ENCODE measurements around the gene RNF213.

RNF213 gene

DNA sequence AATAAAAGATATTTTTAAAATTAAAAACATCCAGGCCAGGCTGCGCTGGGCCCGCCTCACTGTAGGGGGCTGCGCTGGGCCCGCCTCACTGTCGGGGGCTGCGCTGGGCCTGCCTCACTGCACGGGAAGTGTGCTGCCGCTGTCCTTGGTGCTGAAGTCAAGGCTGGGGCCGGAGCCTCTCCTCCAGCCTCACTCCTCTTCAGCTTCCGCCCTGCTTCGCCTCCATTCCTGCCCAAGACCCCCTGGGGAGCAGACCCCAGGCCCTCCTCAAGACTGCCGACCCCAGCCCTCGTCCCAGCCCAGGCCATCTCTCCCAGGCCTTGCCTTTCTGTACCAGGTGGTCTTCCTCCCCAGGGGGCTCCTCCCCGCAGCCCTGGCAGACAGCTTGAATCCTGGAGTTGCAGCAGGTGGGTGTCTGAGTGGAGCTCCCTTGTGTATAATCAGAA lies 180.5 kb downstream of the RNF213 start:
- H3K4me1 ChIP-seq (ENCODE audit: low read length): no peaks in the 10 kb centered on the region
- H3K27me3 ChIP-seq (ENCODE audit: low read depth, low read length): no peaks in the 10 kb centered on the region
- no peak overlapping the region for H3K4me3 ChIP-seq (ENCODE audit: low read length)
- no peak overlapping the region for H3K27ac ChIP-seq (ENCODE audit: low read length)
- H3K9ac ChIP-seq (ENCODE audit: low read length): no peak overlapping the region
- no peak overlapping the region for H3K4me2 ChIP-seq (ENCODE audit: low read length)
- no peak for TF ChIP-seq EZH2phosphoT487 (IDR thresholded peaks at IDR 0.05; ENCODE audit: low read depth)
- TF ChIP-seq, protein P1, sequence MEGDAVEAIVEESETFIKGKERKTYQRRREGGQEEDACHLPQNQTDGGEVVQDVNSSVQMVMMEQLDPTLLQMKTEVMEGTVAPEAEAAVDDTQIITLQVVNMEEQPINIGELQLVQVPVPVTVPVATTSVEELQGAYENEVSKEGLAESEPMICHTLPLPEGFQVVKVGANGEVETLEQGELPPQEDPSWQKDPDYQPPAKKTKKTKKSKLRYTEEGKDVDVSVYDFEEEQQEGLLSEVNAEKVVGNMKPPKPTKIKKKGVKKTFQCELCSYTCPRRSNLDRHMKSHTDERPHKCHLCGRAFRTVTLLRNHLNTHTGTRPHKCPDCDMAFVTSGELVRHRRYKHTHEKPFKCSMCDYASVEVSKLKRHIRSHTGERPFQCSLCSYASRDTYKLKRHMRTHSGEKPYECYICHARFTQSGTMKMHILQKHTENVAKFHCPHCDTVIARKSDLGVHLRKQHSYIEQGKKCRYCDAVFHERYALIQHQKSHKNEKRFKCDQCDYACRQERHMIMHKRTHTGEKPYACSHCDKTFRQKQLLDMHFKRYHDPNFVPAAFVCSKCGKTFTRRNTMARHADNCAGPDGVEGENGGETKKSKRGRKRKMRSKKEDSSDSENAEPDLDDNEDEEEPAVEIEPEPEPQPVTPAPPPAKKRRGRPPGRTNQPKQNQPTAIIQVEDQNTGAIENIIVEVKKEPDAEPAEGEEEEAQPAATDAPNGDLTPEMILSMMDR (IDR thresholded peaks at IDR 0.05; ENCODE audit: low read depth, low read length): no peak
- peaks cover 7% of the 10 kb centered on the region; the same call in 1 of the 2 replicates for H4K20me1 ChIP-seq (ENCODE audit: insufficient read depth, low read length)
- H3K79me2 ChIP-seq (ENCODE audit: low read length): no peaks in the 10 kb centered on the region
- H3K9me3 ChIP-seq (ENCODE audit: insufficient read depth, low read length): no peaks in the 10 kb centered on the region
- H2AFZ ChIP-seq (ENCODE audit: low read depth, low read length): no peak overlapping the region
- H3K36me3 ChIP-seq (replicated peaks; ENCODE audit: low read depth, low read length): no peaks in the 10 kb centered on the region

DNA sequence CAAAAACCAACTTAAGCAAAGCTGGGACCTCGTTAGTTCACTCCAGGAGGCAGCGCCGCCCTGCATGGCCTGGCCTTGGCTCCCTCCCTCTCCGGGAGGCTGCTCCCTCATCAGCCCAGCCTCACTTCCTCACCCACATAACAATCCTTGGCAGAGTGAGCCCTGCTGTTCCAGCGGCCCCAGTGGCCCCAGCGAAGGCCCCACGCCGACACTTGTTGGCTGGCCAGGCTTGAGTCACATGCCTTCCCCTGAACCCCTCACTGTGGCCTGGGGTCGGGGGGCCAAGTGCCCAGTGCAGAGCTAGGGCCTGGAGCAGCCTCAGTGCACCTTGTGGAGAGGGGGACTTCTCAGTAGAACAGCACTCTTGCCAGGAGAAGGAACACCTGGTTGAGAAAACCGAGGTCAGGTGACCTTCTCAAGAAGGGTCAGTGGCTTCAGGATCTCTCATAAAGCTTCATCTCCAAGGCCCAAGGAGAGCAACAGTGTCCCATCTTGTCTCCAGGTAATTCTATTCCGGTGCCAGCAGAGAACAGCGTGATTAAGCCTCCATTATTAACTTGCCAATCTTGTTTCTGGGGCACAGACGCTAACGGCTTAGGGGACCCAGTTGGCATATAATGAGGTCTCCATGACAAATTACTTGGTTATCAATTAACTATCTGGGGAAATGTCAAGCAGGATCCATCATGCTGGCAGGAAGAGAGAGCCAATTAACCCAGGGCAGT lies 181.1 kb downstream of the RNF213 start:
- no peak overlapping the region for H3K27ac ChIP-seq (ENCODE audit: low read length)
- H3K4me1 ChIP-seq (ENCODE audit: low read length): no peaks in the 10 kb centered on the region
- no peaks in the 10 kb centered on the region for H3K36me3 ChIP-seq (replicated peaks; ENCODE audit: low read depth, low read length)
- TF ChIP-seq, protein P1 (IDR thresholded peaks at IDR 0.05; ENCODE audit: low read depth, low read length): no peak
- no peak for TF ChIP-seq EZH2phosphoT487 (IDR thresholded peaks at IDR 0.05; ENCODE audit: low read depth)
- H3K27me3 ChIP-seq (ENCODE audit: low read depth, low read length): no peaks in the 10 kb centered on the region
- no peak overlapping the region for H3K4me2 ChIP-seq (ENCODE audit: low read length)
- H3K79me2 ChIP-seq (ENCODE audit: low read length): no peaks in the 10 kb centered on the region
- no peak overlapping the region for H3K9ac ChIP-seq (ENCODE audit: low read length)
- no peak overlapping the region for H2AFZ ChIP-seq (ENCODE audit: low read depth, low read length)
- peaks cover 7% of the 10 kb centered on the region; the same call in 1 of the 2 replicates for H4K20me1 ChIP-seq (ENCODE audit: insufficient read depth, low read length)
- H3K9me3 ChIP-seq (ENCODE audit: insufficient read depth, low read length): no peaks in the 10 kb centered on the region
- no peak overlapping the region for H3K4me3 ChIP-seq (ENCODE audit: low read length)

DNA sequence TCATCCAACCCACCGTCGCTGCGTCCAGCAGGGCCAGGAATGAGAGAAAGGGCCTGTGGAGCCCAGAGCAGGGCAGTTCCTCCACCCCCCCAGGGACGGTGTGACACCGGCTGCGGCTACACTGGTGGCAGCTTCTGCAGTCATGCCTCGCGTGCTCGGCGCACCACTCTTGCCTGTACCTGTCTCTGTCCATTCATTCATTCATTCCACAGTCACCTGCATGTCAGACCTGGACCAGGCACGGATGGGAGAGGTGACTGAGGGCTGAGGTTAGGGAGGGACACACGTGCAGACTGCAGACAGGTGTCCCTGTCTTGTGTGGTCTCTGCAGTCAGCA lies 181.6 kb downstream of the RNF213 start:
- Histone ChIP-seq H3K27ac (ENCODE audit: low read length) (no peak overlapping the region), H3K27me3 (ENCODE audit: low read depth, low read length) (no peaks in the 10 kb centered on the region), H2AFZ (ENCODE audit: low read depth, low read length) (no peak overlapping the region), H3K4me2 (ENCODE audit: low read length) (no peak overlapping the region), H3K9ac (ENCODE audit: low read length) (no peak overlapping the region), H3K36me3 (replicated peaks; ENCODE audit: low read depth, low read length) (no peaks in the 10 kb centered on the region), H3K4me3 (ENCODE audit: low read length) (no peak overlapping the region), H3K9me3 (ENCODE audit: insufficient read depth, low read length) (no peaks in the 10 kb centered on the region), H4K20me1 (ENCODE audit: insufficient read depth, low read length) (peaks cover 7% of the 10 kb centered on the region; the same call in 1 of the 2 replicates), H3K4me1 (ENCODE audit: low read length) (no peaks in the 10 kb centered on the region), H3K79me2 (ENCODE audit: low read length) (no peaks in the 10 kb centered on the region)
- TF ChIP-seq EZH2phosphoT487 (IDR thresholded peaks at IDR 0.05; ENCODE audit: low read depth): no peak
- TF ChIP-seq, protein P1 (IDR thresholded peaks at IDR 0.05; ENCODE audit: low read depth, low read length): no peak

DNA sequence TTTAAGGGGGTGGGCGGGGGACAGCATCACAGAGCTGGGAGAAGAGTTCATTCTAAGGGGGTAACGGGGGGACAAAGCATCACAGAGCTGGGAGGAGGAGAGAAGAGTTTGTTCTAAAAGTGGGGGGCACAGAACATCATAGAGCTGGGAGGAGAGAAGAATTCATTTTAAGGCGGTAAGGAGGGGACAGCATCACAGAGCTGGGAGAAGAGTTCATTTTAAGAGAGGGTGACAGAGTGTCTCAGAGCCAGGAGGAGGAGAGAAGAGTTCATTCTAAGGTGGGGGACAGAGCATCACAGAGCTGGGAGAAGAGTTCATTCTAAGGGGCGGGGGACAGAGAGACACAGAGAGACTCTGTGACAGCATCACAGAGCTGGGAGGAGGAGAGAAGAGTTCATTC lies 182.1 kb downstream of the RNF213 start:
- no peak overlapping the region for H3K4me3 ChIP-seq (ENCODE audit: low read length)
- no peak for TF ChIP-seq EZH2phosphoT487 (IDR thresholded peaks at IDR 0.05; ENCODE audit: low read depth)
- TF ChIP-seq, protein P1 (IDR thresholded peaks at IDR 0.05; ENCODE audit: low read depth, low read length): no peak
- no peak overlapping the region for H3K4me2 ChIP-seq (ENCODE audit: low read length)
- H4K20me1 ChIP-seq (ENCODE audit: insufficient read depth, low read length): peaks cover 7% of the 10 kb centered on the region; the same call in 1 of the 2 replicates
- no peaks in the 10 kb centered on the region for H3K9me3 ChIP-seq (ENCODE audit: insufficient read depth, low read length)
- no peak overlapping the region for H3K27ac ChIP-seq (ENCODE audit: low read length)
- no peaks in the 10 kb centered on the region for H3K79me2 ChIP-seq (ENCODE audit: low read length)
- H3K27me3 ChIP-seq (ENCODE audit: low read depth, low read length): no peaks in the 10 kb centered on the region
- H3K36me3 ChIP-seq (replicated peaks; ENCODE audit: low read depth, low read length): no peaks in the 10 kb centered on the region
- no peaks in the 10 kb centered on the region for H3K4me1 ChIP-seq (ENCODE audit: low read length)
- no peak overlapping the region for H2AFZ ChIP-seq (ENCODE audit: low read depth, low read length)
- no peak overlapping the region for H3K9ac ChIP-seq (ENCODE audit: low read length)

Measured in OCI-LY3 (cell line).